ENCODE data around the gene PODXL2.

Gene PODXL2

DNA sequence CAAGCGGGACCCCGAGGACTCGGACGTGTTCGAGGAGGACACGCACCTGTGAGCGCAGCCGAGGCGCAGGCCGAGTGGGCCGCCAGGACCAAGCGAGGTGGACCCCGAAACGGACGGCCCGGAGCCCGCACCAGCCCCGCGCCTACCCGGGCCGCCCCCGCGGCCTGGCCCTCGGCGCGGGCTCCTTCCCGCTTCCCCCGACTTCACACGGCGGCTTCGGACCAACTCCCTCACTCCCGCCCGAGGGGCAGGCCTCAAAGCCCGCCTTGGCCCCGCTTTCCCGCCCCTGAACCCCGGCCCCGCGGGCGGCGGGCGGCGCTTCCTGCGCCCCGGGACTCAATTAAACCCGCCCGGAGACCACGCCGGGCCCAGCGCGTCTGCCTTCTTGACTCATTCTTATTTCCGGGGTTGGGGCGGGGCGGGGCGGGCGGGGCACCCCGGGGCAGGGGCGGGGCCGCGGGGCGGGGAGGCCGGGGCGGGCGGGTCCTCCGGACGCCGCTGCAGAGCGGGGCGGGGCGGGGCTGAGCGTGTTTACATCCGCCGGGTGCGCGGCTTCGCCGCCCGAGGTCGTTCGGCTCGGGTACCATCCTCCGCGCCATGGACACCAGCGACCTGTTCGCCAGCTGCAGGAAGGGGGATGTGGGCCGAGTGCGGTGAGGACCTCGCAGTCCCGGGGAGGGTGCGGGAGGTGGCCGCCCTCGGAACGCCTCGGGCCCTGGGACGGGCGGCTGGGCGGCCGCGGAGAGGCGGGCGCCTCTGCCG, 43.6 kb downstream of the PODXL2 start, which contains the start of gene ABTB1:
ABTB1 (plus strand) TSS at position 524 of the 762 bp plus-strand sequence; CDS start at position 598, 74 bp downstream.
- Histone ChIP-seq H3K9ac (ENCODE audit: low read length) (peak within 1 kb of the TSS; percentile 94), H3K4me3 (ENCODE audit: low read length) (peak within 1 kb of the TSS; percentile 97), H3K79me2 (ENCODE audit: low read length) (peaks cover 17% of the 10 kb centered on the region), H3K27me3 (ENCODE audit: low read depth, low read length) (no peaks in the 10 kb centered on the region), H3K36me3 (replicated peaks; ENCODE audit: low read depth, low read length) (no peaks in the 10 kb centered on the region), H3K4me1 (ENCODE audit: low read length) (peaks cover 12% of the 10 kb centered on the region), H3K9me3 (ENCODE audit: insufficient read depth, low read length) (no peaks in the 10 kb centered on the region), H3K27ac (ENCODE audit: low read length) (peak within 1 kb of the TSS; percentile 50), H3K4me2 (ENCODE audit: low read length) (peak within 1 kb of the TSS; percentile 88), H2AFZ (ENCODE audit: low read depth, low read length) (peak within 1 kb of the TSS; percentile 51), H4K20me1 (ENCODE audit: insufficient read depth, low read length) (no peaks in the 10 kb centered on the region)
- TF ChIP-seq EZH2phosphoT487 (IDR thresholded peaks at IDR 0.05; ENCODE audit: low read depth): no peak
- TF ChIP-seq, protein P1, sequence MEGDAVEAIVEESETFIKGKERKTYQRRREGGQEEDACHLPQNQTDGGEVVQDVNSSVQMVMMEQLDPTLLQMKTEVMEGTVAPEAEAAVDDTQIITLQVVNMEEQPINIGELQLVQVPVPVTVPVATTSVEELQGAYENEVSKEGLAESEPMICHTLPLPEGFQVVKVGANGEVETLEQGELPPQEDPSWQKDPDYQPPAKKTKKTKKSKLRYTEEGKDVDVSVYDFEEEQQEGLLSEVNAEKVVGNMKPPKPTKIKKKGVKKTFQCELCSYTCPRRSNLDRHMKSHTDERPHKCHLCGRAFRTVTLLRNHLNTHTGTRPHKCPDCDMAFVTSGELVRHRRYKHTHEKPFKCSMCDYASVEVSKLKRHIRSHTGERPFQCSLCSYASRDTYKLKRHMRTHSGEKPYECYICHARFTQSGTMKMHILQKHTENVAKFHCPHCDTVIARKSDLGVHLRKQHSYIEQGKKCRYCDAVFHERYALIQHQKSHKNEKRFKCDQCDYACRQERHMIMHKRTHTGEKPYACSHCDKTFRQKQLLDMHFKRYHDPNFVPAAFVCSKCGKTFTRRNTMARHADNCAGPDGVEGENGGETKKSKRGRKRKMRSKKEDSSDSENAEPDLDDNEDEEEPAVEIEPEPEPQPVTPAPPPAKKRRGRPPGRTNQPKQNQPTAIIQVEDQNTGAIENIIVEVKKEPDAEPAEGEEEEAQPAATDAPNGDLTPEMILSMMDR (IDR thresholded peaks at IDR 0.05; ENCODE audit: low read depth, low read length): peak; percentile 4; the same call in 1 of the 2 replicates

DNA sequence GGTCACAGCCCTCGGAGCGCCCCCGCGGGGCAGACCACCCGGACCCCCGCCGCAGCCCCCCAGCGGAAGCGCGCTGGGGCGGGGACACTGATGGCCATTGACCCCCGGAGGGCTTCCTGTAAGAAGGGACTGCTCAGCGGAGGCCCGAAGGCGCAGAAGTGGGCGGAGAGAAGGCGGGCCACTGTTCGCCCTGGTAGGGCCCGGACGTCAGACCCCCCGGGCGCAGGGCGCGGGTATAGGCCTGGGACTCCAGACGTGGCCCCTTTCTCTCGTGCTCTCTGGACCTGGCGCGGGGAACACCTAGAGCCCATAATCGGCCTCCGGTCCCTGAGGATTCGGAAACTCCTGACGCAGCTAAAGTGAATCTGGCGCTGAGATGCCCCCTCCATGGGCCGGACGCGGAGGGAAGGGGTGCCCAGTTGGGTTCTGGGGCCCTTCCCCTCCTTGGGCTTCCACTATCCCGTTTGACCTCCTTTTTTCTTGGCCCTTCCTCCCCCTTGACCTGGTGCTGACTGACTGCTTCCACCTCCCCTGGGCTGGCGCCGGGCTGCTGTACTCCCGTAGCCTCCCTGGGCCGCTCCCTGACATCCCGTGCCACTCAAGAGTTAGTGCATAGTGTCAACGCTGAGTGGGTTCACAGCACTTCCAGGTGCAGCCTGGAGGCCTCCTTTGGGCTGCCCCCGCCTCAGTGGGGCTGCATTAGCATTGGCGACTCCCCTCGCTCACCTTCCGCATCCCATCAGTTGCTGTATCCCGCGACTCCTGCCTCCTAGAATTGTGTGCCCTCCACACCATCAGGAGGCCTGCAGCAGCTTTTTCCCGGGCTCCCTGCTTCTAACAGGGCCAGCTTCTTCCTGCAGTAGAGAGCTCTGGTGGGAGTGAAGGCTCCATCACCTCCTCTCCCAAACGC, 44.5 kb downstream of the PODXL2 start:
- Histone ChIP-seq H3K9me3 (ENCODE audit: insufficient read depth, low read length) (no peaks in the 10 kb centered on the region), H4K20me1 (ENCODE audit: insufficient read depth, low read length) (no peaks in the 10 kb centered on the region), H3K4me2 (ENCODE audit: low read length) (peak overlapping the region; percentile 72), H2AFZ (ENCODE audit: low read depth, low read length) (peak overlapping the region; percentile 51), H3K4me1 (ENCODE audit: low read length) (peaks cover 12% of the 10 kb centered on the region), H3K4me3 (ENCODE audit: low read length) (peak overlapping the region; percentile 97), H3K27ac (ENCODE audit: low read length) (no peak overlapping the region), H3K27me3 (ENCODE audit: low read depth, low read length) (no peaks in the 10 kb centered on the region), H3K9ac (ENCODE audit: low read length) (peak overlapping the region; percentile 74), H3K36me3 (replicated peaks; ENCODE audit: low read depth, low read length) (no peaks in the 10 kb centered on the region), H3K79me2 (ENCODE audit: low read length) (peaks cover 17% of the 10 kb centered on the region)
- no peak for TF ChIP-seq EZH2phosphoT487 (IDR thresholded peaks at IDR 0.05; ENCODE audit: low read depth)
- TF ChIP-seq, protein P1 (IDR thresholded peaks at IDR 0.05; ENCODE audit: low read depth, low read length): no peak

DNA sequence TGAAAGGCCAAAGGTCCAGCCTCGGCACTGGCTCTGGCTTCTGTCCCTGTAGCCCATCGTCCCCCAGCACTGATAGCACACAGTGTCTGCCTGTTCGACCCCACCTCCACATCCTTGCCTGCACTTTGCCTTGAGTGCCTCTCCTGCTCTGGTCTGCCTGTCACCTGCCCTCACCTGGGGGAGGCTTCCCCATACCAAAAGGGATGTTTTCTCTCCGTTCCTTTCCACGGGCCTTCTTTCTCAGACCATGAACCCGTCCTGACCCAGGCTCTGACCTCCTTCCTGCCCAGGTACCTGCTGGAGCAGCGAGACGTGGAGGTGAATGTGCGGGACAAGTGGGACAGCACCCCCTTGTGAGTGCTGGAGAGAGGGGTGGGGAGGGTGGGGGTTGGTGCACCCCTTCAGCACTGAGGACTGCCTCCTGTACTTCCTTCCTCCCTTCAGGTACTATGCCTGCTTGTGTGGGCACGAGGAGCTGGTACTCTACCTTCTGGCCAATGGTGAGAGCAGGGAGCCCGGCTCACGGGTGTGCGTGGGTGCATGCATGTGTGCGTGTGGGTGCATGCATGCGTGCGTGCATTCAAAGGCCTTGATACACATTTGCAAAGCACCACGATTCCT, 45.2 kb downstream of the PODXL2 start:
- Histone ChIP-seq H3K27ac (ENCODE audit: low read length) (no peak overlapping the region), H3K9me3 (ENCODE audit: insufficient read depth, low read length) (no peaks in the 10 kb centered on the region), H3K79me2 (ENCODE audit: low read length) (peaks cover 17% of the 10 kb centered on the region), H3K9ac (ENCODE audit: low read length) (no peak overlapping the region), H3K4me1 (ENCODE audit: low read length) (peaks cover 12% of the 10 kb centered on the region), H3K4me2 (ENCODE audit: low read length) (peak overlapping the region; percentile 72; the same call in 1 of the 2 replicates), H3K36me3 (replicated peaks; ENCODE audit: low read depth, low read length) (no peaks in the 10 kb centered on the region), H3K4me3 (ENCODE audit: low read length) (peak overlapping the region; percentile 97), H2AFZ (ENCODE audit: low read depth, low read length) (no peak overlapping the region), H4K20me1 (ENCODE audit: insufficient read depth, low read length) (no peaks in the 10 kb centered on the region), H3K27me3 (ENCODE audit: low read depth, low read length) (no peaks in the 10 kb centered on the region)
- TF ChIP-seq EZH2phosphoT487 (IDR thresholded peaks at IDR 0.05; ENCODE audit: low read depth): no peak
- TF ChIP-seq, protein P1 (IDR thresholded peaks at IDR 0.05; ENCODE audit: low read depth, low read length): no peak

Measured in OCI-LY3 (cell line).